Neural cell (in vitro differentiated cells): Measurements from ENCODE around the gene DIP2C.

Source experiments
- CTCF ChIP-seq: fragments of 450-650 bp; IDR thresholded peaks from 2 replicates; pipeline ENCODE4 v1.5.1; 2014; ENCODE audit warnings: antibody characterized with exemption, mild to moderate bottlenecking, moderate library complexity; ENCODE audit not compliant: poor library complexity, severe bottlenecking
- EP300 ChIP-seq: fragments of 450-650 bp; conservative IDR thresholded peaks from 2 replicates; pipeline ENCODE4 v1.6.1; 2014; ENCODE audit warnings: antibody characterized with exemption, mild to moderate bottlenecking, moderate library complexity; ENCODE audit not compliant: poor library complexity, severe bottlenecking
- EZH2 ChIP-seq: fragments of 200-600, 300-800 bp; shearing (Covaris generic), sonication (generic); IDR thresholded peaks from 2 replicates; pipeline ENCODE4 v1.6.1; 2014; ENCODE audit warnings: antibody characterized with exemption, low read length, borderline replicate concordance, mild to moderate bottlenecking; ENCODE audit not compliant: insufficient read depth, poor library complexity, severe bottlenecking
- MXI1 ChIP-seq: fragments of 450-650 bp; conservative IDR thresholded peaks from 2 replicates; pipeline ENCODE4 v1.6.1; 2014; ENCODE audit warnings: antibody characterized with exemption, mild to moderate bottlenecking; ENCODE audit not compliant: poor library complexity, severe bottlenecking
- POLR2AphosphoS5 ChIP-seq: IDR thresholded peaks from 2 replicates; pipeline ENCODE4 v1.6.1; 2012
- SMC3 ChIP-seq: fragments of 450-650 bp; conservative IDR thresholded peaks from 2 replicates; pipeline ENCODE4 v1.6.1; 2014; ENCODE audit warnings: antibody characterized with exemption, mild to moderate bottlenecking, moderate library complexity; ENCODE audit not compliant: poor library complexity
- TAF1 ChIP-seq: IDR thresholded peaks from 2 replicates; pipeline ENCODE4 v1.6.1; 2012; ENCODE audit warnings: low read depth

GRCh38 chr10:530717-531116 lies 158.8 kb downstream of the DIP2C start:
- no peak for TF ChIP-seq TAF1
- no peak for TF ChIP-seq CTCF
- TF ChIP-seq SMC3, result no peak
- no peak for TF ChIP-seq EP300
- no peak for TF ChIP-seq EZH2
- TF ChIP-seq POLR2AphosphoS5, result no peak
- TF ChIP-seq MXI1, result no peak
